Right atrium auricular region (tissue), 2 donors: ENCODE measurements around the gene ADRA2C. TPM values are rescaled to one million over a fixed set of nuclear protein-coding genes. Genes with fewer than 3 reads are reported as not detected.

Source experiments
- DNase-seq: peaks from one replicate; pipeline ENCODE4 v3.0.0-alpha.2; 2019; ENCODE audit warnings: low spot score
- H3K27ac ChIP-seq, 2 donors: fragments of 200-600 bp; sonication (generic); 1 replicate in 1 of 2; 2 replicates in 1 of 2; pipeline ENCODE4 v1.5.1; 2016 to 2019
- H3K27me3 ChIP-seq, 2 donors: fragments of 200-600 bp; sonication (generic); one replicate each; pipeline versions ENCODE4 v1.5.1 to v1.6.0; 2017 to 2019
- H3K36me3 ChIP-seq: fragments of 200-600 bp; sonication (generic); one replicate; pipeline ENCODE4 v1.5.1; 2016
- H3K4me1 ChIP-seq, 2 donors: fragments of 200-600 bp; sonication (generic); one replicate each; pipeline versions ENCODE4 v1.5.1 to v1.6.0; 2017 to 2019
- H3K4me3 ChIP-seq, 2 donors: fragments of 200-600 bp; sonication (generic); 1 replicate in 1 of 2; 2 replicates in 1 of 2; pipeline ENCODE4 v1.5.1; 2017 to 2019; ENCODE audit warnings: mild to moderate bottlenecking in 1 of 2, moderate library complexity in 1 of 2
- H3K9me3 ChIP-seq, 2 donors: fragments of 200-600 bp; sonication (generic); one replicate each; pipeline ENCODE4 v1.5.1; 2019
- total RNA-seq, 2 donors: library from RNA; depleted of rRNA; stranded (reverse); fragments of >200 nt; gene quantifications; one replicate each; pipeline ENCODE4 v1.1.0, GENCODE V29; 2016
- TF ChIP-seq, protein P1 (sequence below), 2 donors: fragments of 200-600 bp; sonication (generic); IDR thresholded peaks; one replicate each; pipeline ENCODE4 v1.5.1; 2019; ENCODE audit warnings: antibody characterized with exemption in 2 of 2

The ADRA2C gene
- total RNA-seq, 2 donors from 2014 or later, result 2.6 to 3.1 TPM

- no peak for DNase-seq
- Histone ChIP-seq H3K27me3 (no peaks in the 10 kb centered on the region), H3K4me1 (no peaks in the 10 kb centered on the region), H3K36me3 (no peaks in the 10 kb centered on the region), H3K27ac (no peak overlapping the region), H3K9me3 (no peaks in the 10 kb centered on the region), H3K4me3 (no peak overlapping the region)
- TF ChIP-seq, protein P1, sequence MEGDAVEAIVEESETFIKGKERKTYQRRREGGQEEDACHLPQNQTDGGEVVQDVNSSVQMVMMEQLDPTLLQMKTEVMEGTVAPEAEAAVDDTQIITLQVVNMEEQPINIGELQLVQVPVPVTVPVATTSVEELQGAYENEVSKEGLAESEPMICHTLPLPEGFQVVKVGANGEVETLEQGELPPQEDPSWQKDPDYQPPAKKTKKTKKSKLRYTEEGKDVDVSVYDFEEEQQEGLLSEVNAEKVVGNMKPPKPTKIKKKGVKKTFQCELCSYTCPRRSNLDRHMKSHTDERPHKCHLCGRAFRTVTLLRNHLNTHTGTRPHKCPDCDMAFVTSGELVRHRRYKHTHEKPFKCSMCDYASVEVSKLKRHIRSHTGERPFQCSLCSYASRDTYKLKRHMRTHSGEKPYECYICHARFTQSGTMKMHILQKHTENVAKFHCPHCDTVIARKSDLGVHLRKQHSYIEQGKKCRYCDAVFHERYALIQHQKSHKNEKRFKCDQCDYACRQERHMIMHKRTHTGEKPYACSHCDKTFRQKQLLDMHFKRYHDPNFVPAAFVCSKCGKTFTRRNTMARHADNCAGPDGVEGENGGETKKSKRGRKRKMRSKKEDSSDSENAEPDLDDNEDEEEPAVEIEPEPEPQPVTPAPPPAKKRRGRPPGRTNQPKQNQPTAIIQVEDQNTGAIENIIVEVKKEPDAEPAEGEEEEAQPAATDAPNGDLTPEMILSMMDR (IDR thresholded peaks at IDR 0.05), result no peak
These were observed 36.3 kb upstream of the ADRA2C start for GRCh38 chr4:3729882-3730226.

GRCh38 chr4:3730422-3731190 is 35.6 kb upstream of the ADRA2C start:
- H3K36me3 ChIP-seq, result no peaks in the 10 kb centered on the region
- no peaks in the 10 kb centered on the region for H3K9me3 ChIP-seq
- H3K27me3 ChIP-seq, result no peaks in the 10 kb centered on the region
- TF ChIP-seq, protein P1 (IDR thresholded peaks at IDR 0.05), result no peak
- no peak overlapping the region for H3K27ac ChIP-seq
- no peak for DNase-seq
- no peak overlapping the region for H3K4me3 ChIP-seq
- H3K4me1 ChIP-seq, result no peaks in the 10 kb centered on the region

DNA sequence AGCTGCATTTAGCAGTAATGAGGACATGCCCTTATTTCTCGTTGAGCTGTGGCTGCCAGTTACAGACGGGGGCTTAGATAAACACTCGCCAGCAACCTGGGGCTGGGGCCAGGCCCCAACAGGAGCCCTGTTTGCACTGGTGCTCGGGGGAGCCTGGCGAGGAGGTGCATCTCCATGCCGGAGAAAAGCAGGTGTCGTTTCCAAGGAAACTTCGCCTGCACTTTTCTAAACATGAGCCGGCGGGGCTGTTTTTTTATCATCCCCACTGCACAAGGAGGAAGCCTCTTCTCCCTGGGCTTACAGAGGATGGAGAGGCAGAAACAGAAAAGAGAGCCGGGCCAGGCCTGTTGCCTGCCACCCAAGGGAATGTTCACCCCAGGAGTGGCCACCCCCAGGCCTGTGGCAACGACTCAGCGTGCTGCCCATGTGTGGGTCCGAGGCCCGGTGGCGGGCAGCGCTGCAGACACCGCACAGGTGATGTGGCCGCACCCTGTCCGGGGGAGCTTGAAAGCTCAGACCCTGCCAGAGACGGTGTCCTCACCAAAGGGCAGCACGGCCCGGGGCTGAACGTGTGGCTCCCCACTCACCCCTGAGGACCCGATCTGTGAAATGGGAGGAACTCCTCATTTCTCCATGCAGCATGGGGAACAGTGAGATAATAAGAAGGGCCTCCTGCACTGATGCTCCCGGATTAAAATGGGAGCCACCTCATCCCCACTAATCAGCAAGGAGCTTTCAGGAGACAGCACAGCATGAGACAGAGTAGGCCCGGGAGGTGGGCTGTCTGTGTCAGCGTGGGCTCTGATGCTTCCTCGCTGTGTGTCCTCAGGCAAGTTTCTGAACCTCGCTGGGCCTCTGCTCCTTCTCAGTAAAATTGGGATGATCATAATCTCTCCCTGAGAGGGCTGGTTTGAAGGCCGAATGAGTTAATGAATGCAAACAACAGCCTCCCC is 33.8 kb upstream of the ADRA2C start:
- no peak overlapping the region for H3K4me3 ChIP-seq
- no peak overlapping the region for H3K27ac ChIP-seq
- H3K27me3 ChIP-seq, result no peaks in the 10 kb centered on the region
- no peaks in the 10 kb centered on the region for H3K9me3 ChIP-seq
- no peaks in the 10 kb centered on the region for H3K36me3 ChIP-seq
- DNase-seq, result no peak
- H3K4me1 ChIP-seq, result no peaks in the 10 kb centered on the region
- TF ChIP-seq, protein P1 (IDR thresholded peaks at IDR 0.05), result no peak

GRCh38 chr4:3733195-3733594 is 33.0 kb upstream of the ADRA2C start:
- Histone ChIP-seq H3K27me3 (no peaks in the 10 kb centered on the region), H3K9me3 (no peaks in the 10 kb centered on the region), H3K27ac (no peak overlapping the region), H3K4me3 (no peak overlapping the region), H3K4me1 (no peaks in the 10 kb centered on the region), H3K36me3 (no peaks in the 10 kb centered on the region)
- DNase-seq, result no peak
- TF ChIP-seq, protein P1 (IDR thresholded peaks at IDR 0.05), result no peak

DNA sequence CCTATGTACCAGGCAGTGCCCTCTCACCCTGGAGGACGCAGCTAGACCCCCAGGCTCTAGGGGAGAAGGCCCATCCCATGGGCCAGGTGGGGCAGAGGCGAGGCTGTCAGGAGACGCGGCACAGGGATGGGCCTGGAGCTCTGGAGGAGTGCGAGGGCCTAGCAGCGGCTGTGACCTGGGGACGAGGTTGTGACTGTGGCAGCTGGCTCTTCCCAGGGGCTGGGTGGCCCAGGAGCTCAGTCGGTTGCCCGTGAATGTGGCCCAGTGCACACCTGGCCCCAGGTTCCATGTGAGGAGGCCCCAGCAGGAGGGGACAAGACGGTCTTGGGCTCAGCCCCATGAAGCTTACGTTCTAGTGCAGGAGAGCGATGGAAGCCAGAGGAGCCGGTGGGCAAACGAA is 31.0 kb upstream of the ADRA2C start:
- Histone ChIP-seq H3K4me3 (no peak overlapping the region), H3K27me3 (no peaks in the 10 kb centered on the region)

More for the DNA sequence above, 31.0 kb upstream of the ADRA2C start:
- no peak overlapping the region for H3K27ac ChIP-seq
- H3K36me3 ChIP-seq, result no peaks in the 10 kb centered on the region
- DNase-seq, result no peak
- H3K9me3 ChIP-seq, result no peaks in the 10 kb centered on the region
- TF ChIP-seq, protein P1 (IDR thresholded peaks at IDR 0.05), result no peak
- no peaks in the 10 kb centered on the region for H3K4me1 ChIP-seq
